ENCODE measurements around the gene VPS16.

DNA sequence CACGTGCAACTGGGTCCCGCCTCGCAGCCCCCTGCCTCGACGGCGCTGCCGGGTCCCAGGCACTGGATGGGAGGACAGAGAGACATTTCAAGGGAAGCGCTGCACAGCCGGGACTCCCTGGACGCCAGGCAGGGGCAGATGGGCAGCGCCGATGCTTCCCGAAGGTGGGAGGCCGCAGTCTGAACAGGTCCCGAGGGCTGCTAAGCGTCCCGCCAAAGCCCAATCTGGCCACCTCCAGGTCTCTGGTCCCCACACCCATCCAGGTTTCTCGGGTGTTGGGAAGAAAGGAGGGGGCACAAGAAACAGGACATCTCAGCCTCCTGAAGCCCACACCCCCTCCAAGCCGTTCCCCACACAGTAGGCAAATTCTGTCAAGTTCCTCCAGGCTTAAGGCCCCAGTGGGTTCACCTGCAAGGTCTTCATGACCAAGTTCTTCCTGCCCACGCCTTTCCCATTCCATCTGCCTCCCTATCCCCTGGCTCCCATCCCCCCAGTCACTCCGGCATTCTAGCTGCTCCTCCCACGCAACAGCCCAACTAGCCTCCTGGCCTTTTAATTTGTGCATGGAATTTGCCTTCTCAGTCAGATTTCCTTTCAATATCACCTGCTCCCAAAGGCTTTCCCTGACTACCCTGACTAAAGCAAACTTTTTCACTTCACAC, 34.7 kb upstream of the VPS16 start:
- TF ChIP-seq, protein P1, sequence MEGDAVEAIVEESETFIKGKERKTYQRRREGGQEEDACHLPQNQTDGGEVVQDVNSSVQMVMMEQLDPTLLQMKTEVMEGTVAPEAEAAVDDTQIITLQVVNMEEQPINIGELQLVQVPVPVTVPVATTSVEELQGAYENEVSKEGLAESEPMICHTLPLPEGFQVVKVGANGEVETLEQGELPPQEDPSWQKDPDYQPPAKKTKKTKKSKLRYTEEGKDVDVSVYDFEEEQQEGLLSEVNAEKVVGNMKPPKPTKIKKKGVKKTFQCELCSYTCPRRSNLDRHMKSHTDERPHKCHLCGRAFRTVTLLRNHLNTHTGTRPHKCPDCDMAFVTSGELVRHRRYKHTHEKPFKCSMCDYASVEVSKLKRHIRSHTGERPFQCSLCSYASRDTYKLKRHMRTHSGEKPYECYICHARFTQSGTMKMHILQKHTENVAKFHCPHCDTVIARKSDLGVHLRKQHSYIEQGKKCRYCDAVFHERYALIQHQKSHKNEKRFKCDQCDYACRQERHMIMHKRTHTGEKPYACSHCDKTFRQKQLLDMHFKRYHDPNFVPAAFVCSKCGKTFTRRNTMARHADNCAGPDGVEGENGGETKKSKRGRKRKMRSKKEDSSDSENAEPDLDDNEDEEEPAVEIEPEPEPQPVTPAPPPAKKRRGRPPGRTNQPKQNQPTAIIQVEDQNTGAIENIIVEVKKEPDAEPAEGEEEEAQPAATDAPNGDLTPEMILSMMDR (IDR thresholded peaks at IDR 0.05; ENCODE audit: insufficient read depth, low read depth, low read length), result no peak
- TF ChIP-seq EZH2 (IDR thresholded peaks at IDR 0.05; ENCODE audit: insufficient read depth, low read length), result peak; percentile 48

All from astrocyte (in vitro differentiated cells and primary cell).